OCI-LY1 (cell line): ENCODE data around the gene NEURL3.

ENCODE experiments used
- CTCF ChIP-seq: fragments of 200-600 bp; sonication (generic), shearing (Covaris generic); IDR thresholded peaks from 2 replicates; pipeline ENCODE4 v1.5.1; 2017; ENCODE audit warnings: mild to moderate bottlenecking, antibody characterized with exemption, low read length, moderate library complexity, mixed read lengths
- EZH2 ChIP-seq: fragments of 200-600 bp; sonication (generic), shearing (Covaris generic); IDR thresholded peaks from 2 replicates; pipeline ENCODE4 v1.8.0; 2017; ENCODE audit warnings: borderline replicate concordance, mixed run types, mild to moderate bottlenecking, antibody characterized with exemption, low read length, moderate library complexity, mixed read lengths

GRCh38 chr2:96499061-96499960 lies 5.8 kb downstream of the NEURL3 start:
- TF ChIP-seq CTCF (no peak), EZH2 (no peak)
